ENCODE data around the gene ISM2.

ISM2 gene

GRCh38 chr14:77459072-77459723, 39.4 kb downstream of the ISM2 start:
- peak; percentile 72 for DNase-seq

DNA sequence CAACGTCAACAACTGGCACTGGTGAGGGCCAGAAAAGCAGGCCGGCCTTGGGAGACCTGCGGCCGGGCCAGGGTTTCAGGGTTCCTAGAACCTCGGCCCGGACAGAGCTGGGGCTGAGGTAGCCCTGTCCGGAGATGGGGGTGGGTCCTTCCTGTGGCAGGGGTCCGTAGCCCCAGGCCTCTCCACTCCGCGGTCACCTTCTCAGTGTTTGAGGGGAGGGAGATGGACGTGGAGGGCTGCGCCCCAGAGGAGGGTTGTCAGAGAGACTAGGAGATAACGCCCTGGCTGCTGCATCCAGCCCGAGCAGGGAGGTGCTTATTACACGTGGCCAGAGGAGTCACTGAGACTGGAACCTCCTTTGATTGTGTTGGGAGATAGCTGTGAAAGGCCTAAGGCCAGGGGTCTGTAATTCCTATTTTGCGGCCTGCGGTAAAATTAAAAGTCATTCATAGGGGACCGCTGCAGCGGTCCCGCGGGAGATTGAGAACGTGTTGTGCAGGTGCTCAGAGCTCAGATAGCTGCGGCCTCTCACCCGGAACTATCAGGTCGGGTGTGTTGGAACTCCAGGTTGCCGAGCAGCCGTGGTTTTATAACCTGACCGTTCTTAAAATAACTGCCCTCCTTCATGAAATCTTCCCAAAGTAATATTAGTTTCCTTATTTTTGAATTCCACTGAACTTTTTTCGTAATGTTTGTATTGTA, 40.2 kb downstream of the ISM2 start:
- DNase-seq, result peak; percentile 69

- DNase-seq, result peak; percentile 99
These were observed 40.9 kb downstream of the ISM2 start, which contains the start of the genes AHSA1 and VIPAS39 for GRCh38 chr14:77457522-77458248. Gene AHSA1, plus strand, starts transcription at chr14:77458093. Its CDS starts 97 bp downstream, at chr14:77458190. Gene VIPAS39, minus strand, starts transcription at chr14:77457601. Its CDS starts 3,499 bp downstream, at chr14:77454102.

DNA sequence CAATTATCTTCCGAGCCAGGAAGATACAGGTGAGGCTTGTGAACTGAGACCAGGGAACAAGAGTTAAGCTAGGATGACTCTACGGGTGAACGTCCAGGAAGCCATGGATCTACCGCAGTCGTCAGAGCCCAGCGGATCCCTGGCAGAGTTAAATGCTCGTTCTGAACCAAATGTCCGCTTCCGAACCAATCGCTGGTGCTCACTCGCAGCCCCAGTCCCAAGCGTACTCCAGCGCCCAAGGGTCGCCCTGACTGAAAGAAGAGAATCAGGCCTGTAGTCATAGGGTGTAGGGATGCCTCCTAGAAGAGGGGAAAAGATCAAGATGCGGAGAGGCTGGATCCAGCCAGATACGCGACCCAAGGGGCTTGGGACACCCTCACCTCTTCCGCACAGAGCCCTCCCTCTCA, 41.5 kb downstream of the ISM2 start:
- DNase-seq, result peak; percentile 69

GRCh38 chr14:77455966-77456640, 42.5 kb downstream of the ISM2 start:
- no peak for DNase-seq

GRCh38 chr14:77442196-77442595, 56.4 kb downstream of the ISM2 start:
- no peak for DNase-seq

GRCh38 chr14:77439861-77440260, 58.8 kb downstream of the ISM2 start:
- no peak for DNase-seq

GRCh38 chr14:77438596-77438995, 60.0 kb downstream of the ISM2 start:
- DNase-seq, result no peak

DNA sequence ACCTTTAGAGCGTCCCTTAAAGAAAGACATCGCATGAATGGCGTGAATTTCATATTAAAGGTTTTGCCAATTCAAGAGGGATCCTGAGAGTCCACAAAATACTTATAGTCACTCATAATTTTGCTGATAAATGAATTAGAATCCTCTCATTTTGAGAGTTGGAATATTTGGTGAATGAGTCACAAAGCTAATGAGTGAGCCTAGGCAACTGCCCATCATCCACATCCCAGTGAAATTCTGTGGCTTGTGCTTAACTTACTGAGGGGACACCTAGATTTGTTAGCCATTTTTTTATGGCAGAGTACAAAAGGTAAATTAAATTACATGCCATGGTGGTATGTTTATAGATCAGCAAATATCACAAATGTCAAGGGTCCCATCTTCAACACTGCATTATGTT, 62.6 kb downstream of the ISM2 start:
- no peak for DNase-seq

DNA sequence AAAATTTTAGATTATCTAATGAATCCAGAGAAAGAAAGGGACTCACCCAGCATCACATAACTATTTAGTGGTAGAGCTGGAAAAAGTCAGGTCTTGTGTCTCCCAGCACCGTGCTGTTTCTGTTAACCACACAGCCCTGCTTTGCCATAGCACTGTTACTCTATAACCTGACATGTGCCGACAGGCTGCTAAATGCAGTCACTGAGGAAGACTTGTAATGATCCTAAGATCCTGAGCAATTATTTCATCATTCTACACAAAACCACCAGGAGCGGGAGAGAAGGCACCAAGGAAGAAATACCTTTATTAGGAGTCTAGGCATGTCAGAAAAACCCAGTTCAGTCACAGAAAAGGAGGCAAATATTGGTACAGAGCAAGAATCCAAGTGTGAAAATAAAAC, 72.2 kb downstream of the ISM2 start:
- DNase-seq, result no peak

DNA sequence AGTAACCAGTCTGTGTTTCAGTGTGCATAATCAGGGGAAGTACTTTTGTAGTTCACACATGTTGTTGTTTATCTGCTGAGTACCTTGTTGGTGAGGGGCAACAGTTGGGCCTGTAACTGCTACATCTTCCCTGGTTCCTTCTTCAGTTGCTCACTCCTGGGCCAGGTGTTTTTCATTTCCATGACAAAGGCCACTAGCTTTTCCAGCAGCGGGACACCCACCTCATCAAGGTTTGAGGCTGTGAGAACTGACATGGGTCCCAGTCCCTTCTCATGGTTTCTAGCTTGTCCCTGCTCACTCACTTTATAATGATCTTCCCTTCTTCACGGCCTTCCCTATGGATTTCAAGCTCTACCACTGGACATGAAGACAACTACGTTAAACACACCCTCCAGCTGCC, 73.8 kb downstream of the ISM2 start:
- DNase-seq, result no peak

Measured in DMS53 (cell line).